ENCODE data around the gene LPP.
"Not testable (repeated sequence)": the region's sequence is repeated elsewhere in the genome, so short reads cannot be mapped to it uniquely, and the experiment has no call there.

DNA sequence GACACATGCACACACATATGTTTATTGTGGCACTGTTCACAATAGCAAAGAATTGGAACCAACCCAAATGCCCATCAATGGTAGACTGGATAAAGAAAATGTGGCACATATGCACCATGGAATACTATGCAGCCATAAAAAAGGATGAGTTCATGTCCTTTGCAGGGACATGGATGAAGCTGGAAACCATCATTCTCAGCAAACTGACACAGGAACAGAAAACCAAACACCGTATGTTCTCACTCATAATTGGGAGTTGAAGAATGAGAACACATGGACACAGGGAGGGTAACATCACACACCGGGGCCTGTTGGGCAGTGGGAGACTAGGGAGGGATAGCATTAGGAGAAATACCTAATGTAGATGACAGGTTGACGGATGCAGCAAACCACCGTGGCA lies 291.2 kb downstream of the LPP start:
- TF ChIP-seq, protein P1, sequence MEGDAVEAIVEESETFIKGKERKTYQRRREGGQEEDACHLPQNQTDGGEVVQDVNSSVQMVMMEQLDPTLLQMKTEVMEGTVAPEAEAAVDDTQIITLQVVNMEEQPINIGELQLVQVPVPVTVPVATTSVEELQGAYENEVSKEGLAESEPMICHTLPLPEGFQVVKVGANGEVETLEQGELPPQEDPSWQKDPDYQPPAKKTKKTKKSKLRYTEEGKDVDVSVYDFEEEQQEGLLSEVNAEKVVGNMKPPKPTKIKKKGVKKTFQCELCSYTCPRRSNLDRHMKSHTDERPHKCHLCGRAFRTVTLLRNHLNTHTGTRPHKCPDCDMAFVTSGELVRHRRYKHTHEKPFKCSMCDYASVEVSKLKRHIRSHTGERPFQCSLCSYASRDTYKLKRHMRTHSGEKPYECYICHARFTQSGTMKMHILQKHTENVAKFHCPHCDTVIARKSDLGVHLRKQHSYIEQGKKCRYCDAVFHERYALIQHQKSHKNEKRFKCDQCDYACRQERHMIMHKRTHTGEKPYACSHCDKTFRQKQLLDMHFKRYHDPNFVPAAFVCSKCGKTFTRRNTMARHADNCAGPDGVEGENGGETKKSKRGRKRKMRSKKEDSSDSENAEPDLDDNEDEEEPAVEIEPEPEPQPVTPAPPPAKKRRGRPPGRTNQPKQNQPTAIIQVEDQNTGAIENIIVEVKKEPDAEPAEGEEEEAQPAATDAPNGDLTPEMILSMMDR (IDR thresholded peaks at IDR 0.05), result not testable (repeated sequence)
- TF ChIP-seq EP300 (IDR thresholded peaks at IDR 0.05); POLR2A (IDR thresholded peaks at IDR 0.05; ENCODE audit: low read depth): not testable (repeated sequence)
- peak in 1 of 2 donors; percentile 57 for TF ChIP-seq POLR2AphosphoS5 (IDR thresholded peaks at IDR 0.05)
